Retinal pigment epithelial cell (primary cell): ENCODE results near the gene SAMSN1.

Experiments used
- DNase-seq: peaks from one replicate; pipeline ENCODE4 v3.0.0-alpha.2; 2010; ENCODE audit warnings: low read depth
- H3K4me3 ChIP-seq: 2 replicates; pipeline ENCODE4 v1.5.1; 2011; ENCODE audit warnings: mild to moderate bottlenecking, low read length, control low read depth, moderate library complexity
- TF ChIP-seq, protein P1 (sequence below): conservative IDR thresholded peaks from 2 replicates; pipeline ENCODE4 v1.5.1; 2011; ENCODE audit warnings: low read depth, low read length, control low read depth, inconsistent platforms

The SAMSN1 gene

DNA sequence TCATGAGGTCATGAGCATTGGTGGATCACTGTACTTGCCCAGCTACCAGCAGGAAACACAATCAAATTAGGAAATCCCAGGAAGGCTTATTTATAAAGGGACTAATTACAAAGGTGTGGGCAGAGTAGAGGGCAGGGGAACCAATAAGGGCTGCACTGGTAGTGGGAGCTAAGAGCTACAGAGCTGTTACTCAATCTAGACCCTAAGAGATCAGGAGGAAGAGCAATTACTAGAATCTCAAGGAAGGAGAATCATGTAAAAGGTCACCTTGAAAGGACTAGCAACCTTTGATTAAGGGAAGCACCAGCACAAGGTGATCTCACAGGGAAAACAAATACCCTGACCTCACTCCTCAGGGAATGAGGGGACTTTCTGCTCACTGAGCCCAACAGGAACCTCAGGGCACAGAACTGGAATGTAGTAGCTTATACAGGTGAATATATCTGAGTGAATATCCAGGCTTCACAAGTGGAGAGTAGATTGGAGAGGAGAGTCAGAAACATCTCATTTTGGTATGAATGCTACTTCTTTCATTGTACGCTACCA lies 66.8 kb downstream of the SAMSN1 start:
- TF ChIP-seq, protein P1, sequence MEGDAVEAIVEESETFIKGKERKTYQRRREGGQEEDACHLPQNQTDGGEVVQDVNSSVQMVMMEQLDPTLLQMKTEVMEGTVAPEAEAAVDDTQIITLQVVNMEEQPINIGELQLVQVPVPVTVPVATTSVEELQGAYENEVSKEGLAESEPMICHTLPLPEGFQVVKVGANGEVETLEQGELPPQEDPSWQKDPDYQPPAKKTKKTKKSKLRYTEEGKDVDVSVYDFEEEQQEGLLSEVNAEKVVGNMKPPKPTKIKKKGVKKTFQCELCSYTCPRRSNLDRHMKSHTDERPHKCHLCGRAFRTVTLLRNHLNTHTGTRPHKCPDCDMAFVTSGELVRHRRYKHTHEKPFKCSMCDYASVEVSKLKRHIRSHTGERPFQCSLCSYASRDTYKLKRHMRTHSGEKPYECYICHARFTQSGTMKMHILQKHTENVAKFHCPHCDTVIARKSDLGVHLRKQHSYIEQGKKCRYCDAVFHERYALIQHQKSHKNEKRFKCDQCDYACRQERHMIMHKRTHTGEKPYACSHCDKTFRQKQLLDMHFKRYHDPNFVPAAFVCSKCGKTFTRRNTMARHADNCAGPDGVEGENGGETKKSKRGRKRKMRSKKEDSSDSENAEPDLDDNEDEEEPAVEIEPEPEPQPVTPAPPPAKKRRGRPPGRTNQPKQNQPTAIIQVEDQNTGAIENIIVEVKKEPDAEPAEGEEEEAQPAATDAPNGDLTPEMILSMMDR = no peak
- no peak for DNase-seq
- no peak overlapping the region for H3K4me3 ChIP-seq

DNA sequence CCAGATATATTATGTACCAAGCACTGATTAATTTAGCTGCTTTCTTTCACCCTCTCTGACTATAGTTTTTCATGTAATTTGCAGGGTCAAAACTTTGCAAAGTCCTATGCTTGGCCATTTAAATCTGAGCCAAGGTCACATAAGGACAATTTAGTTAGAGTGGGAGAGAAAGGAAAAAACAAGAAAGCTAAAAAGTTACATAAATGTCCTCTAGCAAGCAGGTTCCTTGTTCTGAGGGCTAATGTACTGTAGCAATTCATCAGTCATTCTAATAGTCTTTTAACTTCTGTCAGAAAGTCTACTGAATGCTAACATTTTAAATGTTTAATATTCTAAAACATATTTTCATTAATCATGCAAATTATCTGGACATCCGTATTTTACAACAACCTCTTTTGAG lies 68.3 kb downstream of the SAMSN1 start:
- no peak for DNase-seq
- TF ChIP-seq, protein P1 = no peak
- H3K4me3 ChIP-seq = no peak overlapping the region

DNA sequence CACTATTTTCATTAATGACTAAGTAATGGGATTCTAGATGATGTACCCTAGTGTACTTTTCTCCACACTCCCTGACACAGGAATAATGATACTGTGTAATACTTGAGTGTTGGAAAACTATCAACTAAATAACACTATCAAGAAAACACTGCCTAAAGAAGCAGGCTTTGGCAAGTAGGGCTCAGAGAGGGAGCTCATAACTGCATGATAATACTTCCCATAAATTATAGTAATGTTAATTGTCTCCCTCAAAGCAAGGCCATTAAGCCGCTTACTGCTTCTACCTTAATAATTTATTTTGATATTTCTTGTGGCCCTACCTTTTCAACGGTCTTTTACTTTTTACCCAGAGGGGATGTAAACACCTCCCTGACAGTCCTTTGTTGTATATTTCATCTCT lies 69.0 kb downstream of the SAMSN1 start:
- TF ChIP-seq, protein P1 = no peak
- no peak for DNase-seq
- no peak overlapping the region for H3K4me3 ChIP-seq

DNA sequence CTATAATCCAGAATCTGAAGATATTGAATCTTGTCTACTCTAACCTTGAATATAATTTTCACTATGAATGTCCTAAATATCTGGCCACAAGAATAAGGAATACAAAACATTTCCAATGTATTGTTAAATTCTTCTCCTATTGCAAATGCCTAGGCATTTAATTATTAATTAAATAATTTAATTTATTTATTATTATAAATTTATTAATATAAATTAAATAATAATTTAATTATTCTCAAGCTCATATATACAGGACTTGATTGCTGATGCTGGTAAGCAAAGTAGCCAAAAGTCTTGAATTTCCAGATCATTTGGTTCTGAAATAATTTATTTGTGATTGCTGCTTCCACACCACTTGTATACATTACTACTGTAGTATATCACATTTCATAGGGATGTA lies 71.1 kb downstream of the SAMSN1 start:
- no peak overlapping the region for H3K4me3 ChIP-seq
- TF ChIP-seq, protein P1 = no peak
- no peak for DNase-seq

DNA sequence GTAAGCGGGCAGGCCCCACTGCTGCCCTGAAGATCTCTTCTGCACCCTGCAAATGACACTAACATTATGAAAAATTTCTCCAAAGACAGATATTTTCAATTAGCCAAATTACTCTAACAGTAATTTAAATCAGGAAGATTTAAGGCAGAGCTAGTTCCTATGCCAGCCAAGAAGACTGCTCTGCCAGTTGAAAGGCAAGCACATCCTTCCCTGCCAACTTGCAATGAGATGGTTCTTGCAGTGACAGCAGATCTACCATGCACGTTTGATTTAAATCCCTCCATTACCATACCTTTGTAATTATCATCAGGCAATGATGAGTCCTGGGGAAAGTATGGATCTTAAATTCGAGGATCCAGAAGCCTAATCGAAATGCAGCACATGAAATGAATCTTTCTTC lies 76.5 kb downstream of the SAMSN1 start:
- H3K4me3 ChIP-seq = no peak overlapping the region
- TF ChIP-seq, protein P1 = no peak
- DNase-seq = no peak

DNA sequence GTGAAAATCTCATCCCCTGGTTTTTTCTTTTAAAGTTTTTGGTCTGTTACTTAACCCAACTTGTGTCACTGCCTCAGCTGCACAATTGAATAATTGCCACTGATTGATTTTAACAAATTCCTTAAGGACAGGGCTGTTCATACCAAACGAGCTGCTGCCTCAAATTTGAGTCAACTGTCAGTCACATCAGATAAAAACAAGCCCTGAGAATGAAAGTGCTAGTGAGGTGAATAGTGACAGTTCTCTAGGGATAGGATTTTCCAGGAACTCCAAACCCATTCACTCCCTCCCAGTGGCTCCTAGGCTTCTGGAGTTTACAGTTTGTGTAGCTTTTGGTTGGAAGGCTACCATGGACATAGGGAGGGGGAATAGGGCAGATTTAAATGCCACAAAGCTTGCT lies 79.4 kb downstream of the SAMSN1 start:
- H3K4me3 ChIP-seq = no peak overlapping the region

DNA sequence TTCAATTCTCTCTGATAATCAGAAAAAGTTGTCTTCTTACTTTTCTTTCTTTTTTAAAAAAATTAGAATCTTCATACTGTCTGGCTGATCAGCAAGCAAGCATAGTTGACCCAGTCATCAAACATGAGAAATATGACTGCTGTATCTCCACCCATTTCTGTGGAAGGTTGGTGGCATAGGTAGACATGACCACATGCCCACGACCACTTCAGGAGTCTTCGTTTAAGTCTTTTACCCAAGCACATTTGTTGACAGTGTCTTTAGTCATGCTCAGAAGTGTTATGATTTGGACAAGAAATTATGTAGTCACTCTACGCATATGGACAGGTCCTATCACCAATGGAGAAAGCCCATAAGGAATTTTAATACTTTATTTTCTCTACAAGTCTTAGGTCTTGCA lies 88.4 kb downstream of the SAMSN1 start:
- H3K4me3 ChIP-seq = no peak overlapping the region
- DNase-seq = no peak
- TF ChIP-seq, protein P1 = no peak

More for the DNA sequence above, 79.4 kb downstream of the SAMSN1 start:
- TF ChIP-seq, protein P1 = no peak
- no peak for DNase-seq
